Lower leg skin (tissue), 3 donors: ENCODE results near the gene NSMF.

ENCODE experiments used
- POLR2A ChIP-seq, 2 donors: fragments of 450-650 bp; IDR thresholded peaks; one replicate each; pipeline ENCODE4 v1.6.1; 2016 to 2017; ENCODE audit warnings: antibody characterized with exemption in 2 of 2, mild to moderate bottlenecking in 1 of 2, moderate library complexity in 1 of 2
- TF ChIP-seq, protein P1 (sequence below), 3 donors: fragments of 450-650 bp; IDR thresholded peaks; one replicate each; pipeline ENCODE4 v1.5.1; 2016; ENCODE audit warnings: antibody characterized with exemption in 3 of 3, mild to moderate bottlenecking in 3 of 3, moderate library complexity in 2 of 3

DNA sequence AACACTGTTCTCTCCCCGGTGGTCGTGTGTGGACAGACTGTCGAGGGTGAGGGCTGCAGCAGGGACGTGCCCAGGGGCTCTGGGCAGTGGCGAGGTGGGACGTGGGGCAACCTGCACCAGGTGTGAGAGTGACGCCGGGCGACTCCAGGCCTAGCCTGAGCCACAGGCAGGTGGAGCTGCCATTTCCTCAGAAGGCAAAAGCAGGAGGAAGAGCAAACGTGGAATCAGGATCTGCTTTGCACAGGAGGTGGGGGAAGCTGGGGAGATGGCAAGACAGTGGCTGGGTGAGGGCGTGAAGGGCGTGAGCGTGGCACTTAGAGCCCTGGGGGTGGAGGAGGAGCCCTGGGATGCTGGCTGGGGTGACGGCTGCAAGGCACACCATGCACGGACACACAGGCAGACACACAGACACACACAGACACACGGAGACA lies 39.6 kb upstream of the NSMF start:
- TF ChIP-seq, protein P1, sequence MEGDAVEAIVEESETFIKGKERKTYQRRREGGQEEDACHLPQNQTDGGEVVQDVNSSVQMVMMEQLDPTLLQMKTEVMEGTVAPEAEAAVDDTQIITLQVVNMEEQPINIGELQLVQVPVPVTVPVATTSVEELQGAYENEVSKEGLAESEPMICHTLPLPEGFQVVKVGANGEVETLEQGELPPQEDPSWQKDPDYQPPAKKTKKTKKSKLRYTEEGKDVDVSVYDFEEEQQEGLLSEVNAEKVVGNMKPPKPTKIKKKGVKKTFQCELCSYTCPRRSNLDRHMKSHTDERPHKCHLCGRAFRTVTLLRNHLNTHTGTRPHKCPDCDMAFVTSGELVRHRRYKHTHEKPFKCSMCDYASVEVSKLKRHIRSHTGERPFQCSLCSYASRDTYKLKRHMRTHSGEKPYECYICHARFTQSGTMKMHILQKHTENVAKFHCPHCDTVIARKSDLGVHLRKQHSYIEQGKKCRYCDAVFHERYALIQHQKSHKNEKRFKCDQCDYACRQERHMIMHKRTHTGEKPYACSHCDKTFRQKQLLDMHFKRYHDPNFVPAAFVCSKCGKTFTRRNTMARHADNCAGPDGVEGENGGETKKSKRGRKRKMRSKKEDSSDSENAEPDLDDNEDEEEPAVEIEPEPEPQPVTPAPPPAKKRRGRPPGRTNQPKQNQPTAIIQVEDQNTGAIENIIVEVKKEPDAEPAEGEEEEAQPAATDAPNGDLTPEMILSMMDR (IDR thresholded peaks at IDR 0.05), result no peak
- no peak for TF ChIP-seq POLR2A (IDR thresholded peaks at IDR 0.05)
